GM21529 (cell line): ENCODE measurements around the gene TMOD1.
A peak's percentile ranks its signal among the peaks of the same experiment; 100 is the strongest.

Experiments
- ATAC-seq: cut with Tn5 transposase; IDR thresholded peaks from one replicate; pipeline ENCODE4 v1.9.1; 2021; ENCODE audit not compliant: unreplicated experiment

TMOD1 gene

GRCh38 chr9:97543561-97543960, 42.1 kb downstream of the TMOD1 start:
- no peak for ATAC-seq

- ATAC-seq = no peak
Measured at GRCh38 chr9:97545486-97545885, 44.0 kb downstream of the TMOD1 start.

GRCh38 chr9:97547098-97547829, 45.8 kb downstream of the TMOD1 start:
- no peak for ATAC-seq

- ATAC-seq = no peak
Measured at GRCh38 chr9:97548379-97548778, 46.9 kb downstream of the TMOD1 start.

- ATAC-seq = no peak
Measured at GRCh38 chr9:97548819-97549540, 47.5 kb downstream of the TMOD1 start.

GRCh38 chr9:97550386-97550785, 48.9 kb downstream of the TMOD1 start:
- ATAC-seq = no peak

GRCh38 chr9:97551308-97551707, 49.8 kb downstream of the TMOD1 start:
- ATAC-seq = no peak

GRCh38 chr9:97553141-97553540, 51.7 kb downstream of the TMOD1 start:
- no peak for ATAC-seq

GRCh38 chr9:97553841-97554240, 52.4 kb downstream of the TMOD1 start:
- ATAC-seq = no peak

GRCh38 chr9:97554566-97555075, 53.2 kb downstream of the TMOD1 start:
- no peak for ATAC-seq

GRCh38 chr9:97555164-97555563, 53.7 kb downstream of the TMOD1 start:
- no peak for ATAC-seq

- ATAC-seq = no peak
Measured at GRCh38 chr9:97556036-97556720, 54.7 kb downstream of the TMOD1 start.

GRCh38 chr9:97556721-97557605, 55.5 kb downstream of the TMOD1 start:
- ATAC-seq = no peak

GRCh38 chr9:97557606-97558095, 56.2 kb downstream of the TMOD1 start:
- ATAC-seq = no peak

GRCh38 chr9:97558701-97559101, 57.2 kb downstream of the TMOD1 start:
- peak; percentile 39 for ATAC-seq

GRCh38 chr9:97559111-97559514, 57.6 kb downstream of the TMOD1 start:
- ATAC-seq = peak; percentile 83

- ATAC-seq = no peak
Measured at GRCh38 chr9:97560154-97560553, 58.7 kb downstream of the TMOD1 start.

- ATAC-seq = no peak
Measured at GRCh38 chr9:97560851-97561250, 59.4 kb downstream of the TMOD1 start.

GRCh38 chr9:97561501-97561900, 60.0 kb downstream of the TMOD1 start:
- ATAC-seq = no peak

GRCh38 chr9:97562542-97562941, 61.1 kb downstream of the TMOD1 start:
- no peak for ATAC-seq
